Measurements from ENCODE around the gene SMIM26.

The SMIM26 gene

DNA sequence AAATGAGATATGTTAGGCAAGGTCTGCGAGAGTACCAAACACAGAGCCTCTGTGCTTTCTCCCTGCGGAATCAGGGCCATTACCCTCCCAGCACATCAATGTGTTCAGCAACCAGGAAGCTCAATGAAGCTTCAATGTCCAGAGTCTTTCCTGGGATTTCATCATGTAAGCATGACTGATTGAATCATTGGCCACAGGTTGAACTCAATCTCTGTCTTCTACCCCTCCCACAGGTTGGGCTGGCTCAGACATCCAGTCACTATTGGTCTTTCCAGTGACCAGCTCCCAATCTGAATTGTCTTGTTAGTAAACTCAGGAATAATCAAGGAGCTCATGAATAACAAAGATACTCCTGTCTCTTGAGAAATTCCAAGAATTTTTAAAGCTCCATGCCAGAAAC is 17.9 kb downstream of the SMIM26 start:
- DNase-seq, result no peak

DNA sequence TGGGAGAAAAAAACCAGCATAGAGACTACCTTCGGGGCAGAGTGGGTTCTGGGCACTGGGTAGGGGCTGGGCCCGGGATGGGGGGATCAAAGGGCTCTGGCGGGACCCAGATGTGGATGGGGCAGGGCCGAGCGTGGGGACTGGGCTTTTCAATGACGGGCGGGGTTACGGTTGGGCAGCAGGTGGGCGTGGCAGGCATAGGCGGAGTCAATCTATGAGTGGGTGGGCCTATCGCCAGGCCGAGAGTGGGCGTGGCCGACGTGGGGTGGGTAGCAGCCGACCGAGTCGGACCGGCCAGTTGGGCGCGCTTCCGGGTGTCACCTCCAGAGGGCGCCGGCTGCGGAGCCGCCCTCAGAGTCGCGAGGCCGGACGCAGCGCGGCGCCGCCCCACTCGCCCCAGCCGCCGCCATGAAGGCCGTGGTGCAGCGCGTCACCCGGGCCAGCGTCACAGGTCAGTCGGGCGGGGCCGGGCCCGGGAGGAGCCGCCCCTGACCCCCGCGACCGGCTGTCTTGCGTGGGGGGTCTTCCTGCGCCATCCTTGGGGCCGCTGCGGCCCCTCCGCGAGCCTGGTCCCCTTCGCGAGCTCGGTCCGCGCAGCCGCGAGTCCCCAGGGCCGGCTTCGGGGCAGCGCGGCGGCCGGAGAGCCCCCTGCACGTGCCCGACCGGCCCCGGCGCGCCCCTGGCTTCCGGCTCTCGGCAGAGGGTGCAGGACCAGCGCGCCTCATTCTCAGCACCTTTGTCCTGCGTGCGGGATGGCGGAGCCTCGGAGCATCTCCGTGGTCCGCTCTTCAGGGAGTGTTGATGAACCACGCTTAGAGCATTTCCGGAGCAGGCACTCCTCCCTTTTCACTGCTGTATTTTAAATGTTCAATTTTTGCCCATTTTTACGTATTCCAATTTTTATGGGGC is 20.7 kb downstream of the SMIM26 start, which contains the start of gene DTD1:
TSS of gene DTD1 (plus strand) at position 390 of the 909 bp plus-strand sequence. CDS start at position 409, 19 bp downstream.
- DNase-seq, result peak; percentile 93 to 95

DNA sequence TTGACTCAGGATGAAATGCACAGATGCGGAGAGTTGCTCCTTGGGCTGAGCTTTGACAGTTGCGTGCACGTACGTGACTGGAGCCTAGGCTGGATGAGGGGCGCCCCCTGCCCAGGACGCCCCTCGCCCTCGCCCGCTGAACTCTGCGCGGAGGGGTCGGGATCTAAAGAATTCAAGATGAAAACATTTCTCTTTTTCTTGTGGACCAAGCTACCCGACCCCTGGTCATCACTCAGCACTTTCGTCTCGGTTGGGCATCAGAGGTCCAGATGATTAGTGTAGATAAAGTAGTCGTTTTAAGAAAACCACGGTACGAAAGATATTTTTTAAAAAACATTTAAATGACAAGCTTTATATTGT is 21.3 kb downstream of the SMIM26 start:
- no peak for DNase-seq

DNA sequence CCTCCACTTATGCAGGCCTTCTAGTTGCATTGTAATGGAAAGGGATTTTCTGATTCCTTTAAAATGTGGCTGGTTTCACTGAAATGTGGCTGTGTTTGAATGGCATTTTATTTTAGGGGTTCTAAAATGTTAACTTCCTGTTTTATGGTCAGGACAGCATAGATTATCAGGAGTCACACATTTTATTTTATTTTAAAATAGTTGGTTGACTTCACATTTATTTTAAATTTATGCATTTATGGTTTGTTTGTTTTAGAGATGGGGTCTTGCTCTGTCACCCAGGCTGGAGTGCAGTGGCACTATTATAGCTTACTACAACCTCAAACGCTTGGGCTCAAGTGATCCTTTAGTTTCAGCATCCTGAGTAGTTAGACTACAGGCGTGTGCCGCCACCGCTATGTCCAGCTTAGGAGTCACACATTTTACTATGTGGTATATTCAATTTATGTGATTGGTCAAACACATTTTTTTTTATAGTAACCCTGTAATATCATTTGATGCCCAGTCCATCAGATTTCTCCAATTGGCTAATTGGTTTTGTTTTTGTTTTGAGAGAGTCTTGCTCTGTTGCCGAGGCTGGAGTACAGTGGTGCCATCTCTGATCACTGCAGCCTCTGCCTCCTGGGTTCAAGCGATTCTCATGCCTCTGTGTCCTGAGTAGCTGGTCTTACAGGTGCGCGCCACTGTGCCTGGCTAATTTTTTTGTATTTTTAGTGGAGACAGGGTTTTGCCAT is 22.9 kb downstream of the SMIM26 start:
- no peak for DNase-seq

DNA sequence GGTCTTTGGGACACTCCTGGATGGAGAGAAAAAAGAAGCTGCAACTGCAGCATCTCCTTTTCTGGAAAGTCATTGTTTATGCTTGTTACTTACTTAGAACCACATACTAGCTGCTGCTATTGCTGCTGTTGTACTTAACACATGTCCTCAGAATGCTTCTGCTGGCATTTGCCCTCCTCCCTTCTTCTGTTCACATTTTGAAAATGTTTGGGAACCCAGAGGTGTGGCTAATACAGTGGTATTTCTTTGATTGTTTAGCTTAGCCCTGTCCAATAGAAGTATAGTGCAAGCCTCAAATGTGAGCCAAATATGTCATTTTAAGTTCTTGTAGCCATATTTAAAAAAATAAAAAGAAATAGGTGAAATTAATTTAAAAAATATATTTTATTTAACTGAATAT is 29.0 kb downstream of the SMIM26 start:
- DNase-seq, result no peak

DNA sequence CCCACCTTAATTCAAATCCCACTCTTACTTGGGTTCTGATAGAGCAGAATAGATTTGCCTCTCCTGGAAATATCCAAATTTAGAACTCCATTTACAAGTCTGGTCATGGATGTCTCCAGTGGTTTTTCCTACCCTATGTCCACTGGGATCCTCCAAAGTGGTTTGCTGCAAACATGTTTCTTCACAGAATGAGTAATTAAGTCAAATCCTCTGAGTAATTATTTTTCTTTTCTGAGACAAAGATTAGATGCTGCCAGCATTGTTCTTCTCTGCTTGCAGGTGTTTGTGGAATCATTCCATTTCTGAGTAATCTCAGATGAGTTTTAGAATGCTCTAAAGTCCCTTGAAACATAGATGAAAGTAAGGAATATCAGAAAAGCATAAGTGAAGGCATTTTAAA is 42.5 kb downstream of the SMIM26 start:
- no peak for DNase-seq

DNA sequence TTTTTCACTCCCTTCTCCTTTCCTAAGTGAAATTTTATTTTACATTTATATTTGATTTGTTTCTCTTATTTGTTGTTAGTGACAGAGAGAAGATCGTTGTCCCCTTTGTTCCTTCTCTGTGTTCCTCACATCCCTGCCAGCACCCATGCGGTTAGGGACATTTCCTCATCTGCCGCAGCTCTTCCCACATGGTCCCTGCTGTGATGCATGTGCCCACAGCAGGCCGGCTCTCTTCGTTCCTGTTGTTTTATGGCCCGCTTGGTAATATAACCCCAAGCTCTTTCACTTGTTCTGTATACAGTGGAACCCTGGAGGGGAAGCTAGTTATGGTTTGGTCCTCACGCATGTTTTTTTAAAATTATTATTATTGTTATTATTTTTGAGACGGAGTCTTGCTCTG is 44.3 kb downstream of the SMIM26 start:
- DNase-seq, result no peak

DNA sequence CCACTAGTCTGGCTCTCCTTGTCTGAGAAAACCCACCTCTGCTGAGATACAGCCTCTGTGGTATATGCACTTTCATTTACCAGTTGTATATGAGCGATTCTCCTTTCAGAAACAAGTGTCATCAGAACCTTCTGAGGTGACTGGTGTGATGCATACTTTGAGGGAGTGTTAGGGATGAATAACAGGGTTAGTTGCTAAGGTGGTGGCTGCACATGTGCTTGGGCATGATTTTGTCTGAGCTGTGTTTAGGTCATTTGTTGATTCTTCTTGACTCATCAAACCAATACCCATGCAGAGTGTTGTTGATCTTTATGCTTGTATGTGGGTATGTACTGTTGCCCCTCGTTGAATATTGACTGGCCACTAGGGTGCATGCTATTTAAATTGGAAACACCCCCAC is 46.3 kb downstream of the SMIM26 start:
- DNase-seq, result no peak

DNA sequence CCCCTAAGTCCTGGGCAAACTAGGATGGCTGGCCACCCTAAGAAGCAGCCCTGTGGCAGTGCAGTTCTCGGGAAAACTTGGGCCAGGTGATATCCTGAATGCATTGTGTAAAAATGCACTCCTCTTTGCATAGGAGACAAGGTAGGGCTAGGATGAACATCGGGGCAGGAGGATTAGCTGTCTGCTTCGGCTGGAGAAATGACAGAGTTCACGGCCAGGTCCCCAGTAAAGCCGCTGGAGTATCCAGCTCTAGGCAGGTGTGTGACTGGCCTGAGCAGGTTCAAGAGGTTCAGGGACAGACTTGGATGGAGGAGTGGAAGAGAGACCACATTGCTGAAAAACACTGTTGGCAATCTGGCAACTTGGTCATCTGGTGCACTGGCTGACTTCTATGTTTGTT is 47.0 kb downstream of the SMIM26 start:
- no peak for DNase-seq

DNA sequence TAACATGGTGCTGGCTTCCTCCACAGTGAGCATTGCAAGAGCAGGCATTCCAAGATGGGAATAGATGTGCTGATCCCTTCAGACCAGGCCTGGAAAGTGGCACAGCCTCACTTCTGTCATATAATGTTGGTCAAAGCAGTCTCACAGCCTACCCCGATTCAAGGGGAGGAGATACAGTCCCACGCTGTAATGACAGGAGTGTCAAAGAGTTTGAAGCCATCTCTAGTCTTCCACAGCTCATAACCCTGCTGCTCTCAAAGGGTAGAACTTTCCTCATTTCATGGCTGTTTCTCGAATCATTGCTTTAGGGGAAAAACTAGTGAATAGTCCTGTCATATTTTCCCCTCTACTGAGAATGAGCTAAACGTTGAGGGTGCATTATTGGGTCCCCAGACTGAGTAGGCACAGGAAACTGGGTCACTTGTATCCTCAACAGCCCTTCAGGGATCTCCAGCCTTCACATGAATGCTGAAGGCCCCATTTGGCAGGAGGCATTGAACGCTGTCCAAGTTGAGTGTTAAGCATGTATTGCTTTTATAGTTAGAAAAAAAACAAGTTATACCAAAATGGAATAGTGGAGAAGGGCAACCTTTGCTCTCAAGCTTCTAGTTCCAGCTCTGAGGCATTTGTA is 47.9 kb downstream of the SMIM26 start:
- no peak for DNase-seq

Data from activated T-cell treated with anti-CD3 and anti-CD28 coated beads, Interleukin-2, amount 50 U/mL, for 48 hours (primary cell).